Hematopoietic multipotent progenitor cell treated with erythropoietin and hydrocortisone succinate and interleukin-3 and kit ligand, for 17 days (in vitro differentiated cells): ENCODE measurements around the gene SPRED1.
"Not testable (repeated sequence)": the region's sequence is repeated elsewhere in the genome, so short reads cannot be mapped to it uniquely, and the experiment has no call there.

ENCODE experiments used
- DNase-seq: peaks from one replicate; pipeline ENCODE4 v3.0.0-alpha.2; 2015; ENCODE audit warnings: low spot score

Gene SPRED1

GRCh38 chr15:38237021-38237420 is 15.6 kb upstream of the SPRED1 start:
- DNase-seq = not testable (repeated sequence)

DNA sequence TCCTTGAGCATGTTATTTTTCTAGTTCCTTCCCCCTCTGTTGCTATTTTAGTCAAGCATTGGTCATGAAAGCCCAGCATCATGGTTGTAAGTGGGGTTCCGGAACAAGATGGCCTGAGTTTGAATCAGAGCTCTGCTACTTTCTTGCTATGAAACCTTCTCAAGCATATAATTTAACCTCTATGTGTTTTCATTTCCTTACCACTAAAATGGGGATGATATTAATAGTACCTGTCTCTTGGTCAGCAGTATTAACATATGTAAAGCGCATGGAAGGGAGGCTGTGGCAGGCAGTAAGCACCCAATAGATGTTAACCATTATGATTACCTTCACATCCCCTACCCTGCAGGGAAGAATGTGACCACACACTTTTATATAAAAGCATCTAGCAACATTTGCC is 14.3 kb upstream of the SPRED1 start:
- no peak for DNase-seq

GRCh38 chr15:38242055-38242454 is 10.6 kb upstream of the SPRED1 start:
- no peak for DNase-seq

GRCh38 chr15:38243278-38244055 is 9.2 kb upstream of the SPRED1 start:
- DNase-seq = no peak

DNA sequence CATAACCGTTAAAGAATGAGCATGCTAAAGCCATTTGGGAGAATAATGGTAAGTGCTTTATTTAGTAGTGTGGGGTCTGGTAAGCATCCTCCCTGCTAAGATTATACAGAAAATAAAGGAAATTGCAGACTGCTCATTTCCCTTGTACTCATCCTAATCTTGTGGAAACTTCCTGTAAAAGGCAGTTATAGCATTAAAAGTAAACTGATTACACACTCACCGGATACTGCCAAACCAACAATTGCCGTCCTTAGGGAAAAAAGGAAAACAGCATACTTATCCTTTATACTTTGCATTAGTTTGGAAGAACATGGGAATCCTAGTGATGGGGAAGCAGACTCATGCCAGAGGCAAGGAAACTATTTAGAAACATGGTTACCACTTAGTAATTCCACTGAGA is 5.3 kb upstream of the SPRED1 start:
- DNase-seq = no peak

DNA sequence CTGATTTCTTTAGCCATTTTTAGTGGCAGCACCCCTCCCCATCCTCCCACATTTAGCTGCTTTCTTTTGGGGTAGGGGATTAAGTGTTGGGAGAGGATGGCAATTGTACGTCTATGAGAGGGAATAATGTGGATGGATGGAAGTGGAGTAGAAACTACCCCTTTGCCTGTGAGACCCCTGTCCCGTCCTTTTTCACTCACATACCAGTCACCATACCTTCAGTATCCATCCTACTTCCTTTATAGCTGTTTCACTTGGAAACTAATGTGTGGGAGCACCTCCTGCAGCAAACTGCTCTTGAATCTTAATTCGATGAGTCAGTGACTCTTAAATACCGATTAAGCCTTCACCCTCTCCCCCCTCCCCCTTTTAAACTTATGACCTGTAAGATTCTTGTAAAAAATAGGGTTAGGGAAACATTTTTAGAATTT is 730 bp downstream of the SPRED1 start:
- no peak for DNase-seq

GRCh38 chr15:38254051-38254883 is 1.6 kb downstream of the SPRED1 start:
- peak; percentile 76 for DNase-seq

DNA sequence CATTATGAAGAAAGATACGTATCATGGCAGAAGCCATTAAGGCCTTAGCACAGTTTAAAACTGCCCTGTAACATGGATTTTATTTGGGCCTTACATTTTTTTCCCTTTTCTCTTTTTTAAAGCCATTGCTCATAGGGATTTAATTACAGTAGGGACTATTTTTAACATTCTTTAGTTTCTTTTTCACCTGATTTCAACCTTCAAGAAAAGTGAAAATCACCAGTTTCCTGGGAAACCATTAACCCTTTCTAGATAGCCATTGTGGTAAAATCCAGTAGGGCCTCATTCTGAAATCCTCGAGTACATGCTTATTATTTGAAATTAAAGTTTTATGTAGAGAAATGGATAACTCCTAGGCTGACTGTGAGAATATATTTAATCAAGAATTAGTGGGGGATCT is 3.1 kb downstream of the SPRED1 start:
- no peak for DNase-seq

GRCh38 chr15:38257676-38258075 is 5.0 kb downstream of the SPRED1 start:
- DNase-seq = no peak

DNA sequence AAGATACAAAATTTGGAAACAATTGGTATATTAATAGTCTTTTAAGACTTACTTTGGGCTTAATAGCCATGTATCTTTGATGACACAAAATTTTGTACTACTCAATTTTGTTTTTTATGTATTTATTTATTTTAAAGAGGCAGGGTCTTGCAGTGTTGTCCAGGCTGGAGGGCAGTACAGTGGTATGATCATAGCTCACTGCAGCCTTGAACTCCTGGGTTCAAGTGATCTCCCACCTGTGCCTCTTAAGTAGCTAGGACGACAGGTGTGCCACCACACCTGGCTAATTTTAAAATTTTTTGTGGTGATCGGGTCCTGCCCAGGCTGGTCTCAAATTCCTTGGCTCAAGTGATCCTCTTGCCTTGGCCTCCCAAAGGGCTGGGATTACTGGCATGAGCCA is 6.5 kb downstream of the SPRED1 start:
- DNase-seq = no peak

GRCh38 chr15:38260077-38260476 is 7.4 kb downstream of the SPRED1 start:
- DNase-seq = no peak

GRCh38 chr15:38263251-38263650 is 10.6 kb downstream of the SPRED1 start:
- no peak for DNase-seq

DNA sequence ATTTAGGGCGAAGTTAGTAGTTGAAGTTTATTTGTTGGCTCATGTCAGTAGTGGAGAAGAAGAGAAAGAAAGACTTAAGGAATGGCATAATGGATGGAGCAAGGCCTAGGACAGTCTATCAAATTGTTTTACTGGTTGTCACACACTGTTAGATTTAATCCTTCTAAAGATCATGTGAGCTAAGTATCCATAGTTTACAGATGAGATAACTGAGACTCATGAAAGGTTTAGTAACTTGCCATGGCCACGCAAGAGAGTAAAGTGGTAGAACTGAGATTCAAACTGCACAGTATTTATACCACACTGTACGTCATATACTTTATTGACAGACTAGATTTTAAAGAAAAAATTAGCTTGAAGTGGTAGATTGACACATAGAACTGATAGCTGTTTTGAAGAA is 11.4 kb downstream of the SPRED1 start:
- no peak for DNase-seq

- no peak for DNase-seq
These were observed 13.8 kb downstream of the SPRED1 start for GRCh38 chr15:38266247-38266986.

- no peak for DNase-seq
These were observed 14.9 kb downstream of the SPRED1 start for GRCh38 chr15:38267421-38268022.

DNA sequence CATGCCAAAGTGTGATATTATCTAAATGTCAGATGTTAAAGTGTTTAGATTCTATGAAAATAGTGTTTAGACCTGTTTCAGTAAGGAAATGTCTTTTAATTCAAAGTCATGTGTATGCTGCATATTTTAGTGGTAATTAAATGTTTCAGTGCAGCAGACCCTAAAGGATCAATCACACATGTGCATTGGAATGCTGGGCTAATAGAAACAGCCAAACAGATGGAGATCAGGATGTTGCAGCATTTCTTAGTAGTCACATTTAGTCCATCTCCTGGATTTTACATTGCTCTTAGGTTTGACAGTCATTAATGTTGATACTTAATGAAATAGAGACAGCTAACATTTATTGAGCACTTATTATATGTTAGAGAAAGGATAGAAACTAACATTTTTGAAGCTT is 18.5 kb downstream of the SPRED1 start:
- DNase-seq = no peak

GRCh38 chr15:38271895-38272294 is 19.3 kb downstream of the SPRED1 start:
- no peak for DNase-seq

- DNase-seq = not testable (repeated sequence)
These were observed 19.8 kb downstream of the SPRED1 start for GRCh38 chr15:38272431-38272830.

DNA sequence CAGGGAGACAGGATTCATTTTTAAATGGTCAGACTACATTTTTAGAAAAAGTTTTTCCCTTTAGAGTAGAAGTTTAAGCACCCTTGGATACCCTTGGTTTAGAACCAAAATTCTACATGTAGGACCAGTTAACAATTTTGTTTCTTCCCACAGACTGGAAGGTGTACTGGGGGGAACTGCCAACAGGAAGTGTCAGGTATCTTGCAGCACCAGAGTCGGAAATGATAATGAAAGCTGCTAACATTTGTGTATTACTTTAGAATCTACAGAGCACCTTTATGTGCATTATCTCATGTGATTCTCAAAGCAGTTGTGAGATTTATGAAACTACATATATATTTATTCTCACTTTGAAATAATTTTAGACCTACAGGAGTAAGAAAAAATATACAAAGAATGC is 21.5 kb downstream of the SPRED1 start:
- no peak for DNase-seq

DNA sequence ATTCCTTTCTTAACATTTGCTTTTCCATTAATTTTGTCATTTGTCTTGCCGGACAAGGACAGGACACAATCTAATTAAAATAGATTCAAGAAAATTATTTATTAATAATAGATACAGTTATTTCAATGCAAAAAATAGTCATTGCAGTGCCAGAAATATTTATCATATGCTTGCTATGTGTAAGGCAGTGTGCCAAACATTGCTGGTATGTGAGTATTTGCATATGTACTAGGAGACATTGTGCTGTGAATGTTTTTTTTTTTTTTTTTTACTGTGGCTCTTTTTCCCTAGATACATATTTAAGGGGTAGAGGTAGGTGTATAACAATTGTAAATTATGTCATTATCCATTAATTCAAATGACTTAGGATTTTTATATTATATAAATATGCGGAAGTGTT is 23.3 kb downstream of the SPRED1 start:
- no peak for DNase-seq

DNA sequence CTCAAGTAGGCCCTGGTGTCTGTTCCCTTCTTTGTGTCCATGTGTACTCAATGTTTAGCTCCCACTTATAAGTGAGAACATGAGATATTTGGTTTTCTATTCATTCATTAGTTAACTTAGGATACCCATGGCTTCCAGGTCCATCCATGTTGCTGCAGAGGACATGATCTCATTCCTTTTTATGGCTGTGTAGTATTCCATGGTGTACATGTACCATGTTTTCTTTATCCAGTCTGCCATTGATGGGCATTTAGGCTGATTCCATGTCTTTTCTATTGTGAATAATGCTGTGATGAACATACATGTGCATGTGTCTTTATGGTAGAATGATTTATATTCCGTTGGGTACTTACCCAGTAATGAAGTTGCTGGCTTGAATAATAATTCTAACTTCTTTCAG is 24.6 kb downstream of the SPRED1 start:
- not testable (repeated sequence) for DNase-seq

DNA sequence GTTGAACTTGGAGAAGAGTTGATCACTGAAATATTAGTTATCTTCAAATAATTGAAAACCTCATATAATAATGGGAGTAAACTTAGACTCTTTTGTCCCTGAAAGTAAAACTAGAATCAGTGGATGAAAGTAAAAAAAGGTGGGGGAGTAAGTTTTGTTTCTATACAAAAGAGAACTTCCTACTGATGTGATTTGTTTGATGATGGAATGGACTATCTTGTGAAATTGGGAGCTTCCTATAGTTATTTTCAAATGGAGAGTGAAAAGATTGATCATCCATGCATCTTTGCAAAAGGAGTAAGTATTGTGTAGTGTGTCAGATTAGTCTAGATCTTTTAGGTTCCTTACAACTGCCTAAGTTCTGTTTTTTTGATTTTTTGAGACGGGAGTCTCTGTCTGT is 28.4 kb downstream of the SPRED1 start:
- DNase-seq = no peak
